Medulla oblongata (tissue), 1 donor: ENCODE measurements around the gene OGDHL.
"Not testable (repeated sequence)": the region's sequence is repeated elsewhere in the genome, so short reads cannot be mapped to it uniquely, and the experiment has no call there.

Experiments
- DNase-seq: peaks from one replicate; pipeline ENCODE4 v3.0.0-alpha.2; 2015; ENCODE audit errors: extremely low spot score

The OGDHL gene

GRCh38 chr10:49739426-49739825 lies 22.7 kb downstream of the OGDHL start:
- no peak for DNase-seq

GRCh38 chr10:49738616-49739360 lies 23.3 kb downstream of the OGDHL start:
- DNase-seq, result no peak

- DNase-seq, result no peak
Observed at GRCh38 chr10:49737474-49738201, 24.5 kb downstream of the OGDHL start.

- no peak for DNase-seq
Observed at GRCh38 chr10:49736564-49737113, 25.5 kb downstream of the OGDHL start.

- no peak for DNase-seq
Observed at GRCh38 chr10:49735848-49736563, 26.1 kb downstream of the OGDHL start.

- DNase-seq, result no peak
Observed at GRCh38 chr10:49735161-49735560, 27.0 kb downstream of the OGDHL start.

GRCh38 chr10:49734676-49735075 lies 27.4 kb downstream of the OGDHL start:
- DNase-seq, result no peak

- DNase-seq, result no peak
Observed at GRCh38 chr10:49733866-49734265, 28.3 kb downstream of the OGDHL start.

GRCh38 chr10:49726593-49726992 lies 35.5 kb downstream of the OGDHL start:
- no peak for DNase-seq

- not testable (repeated sequence) for DNase-seq
Observed at GRCh38 chr10:49715157-49715556, 47.0 kb downstream of the OGDHL start.

GRCh38 chr10:49713266-49713665 lies 48.9 kb downstream of the OGDHL start:
- DNase-seq, result no peak

- DNase-seq, result no peak
Observed at GRCh38 chr10:49711481-49711880, 50.6 kb downstream of the OGDHL start.

- DNase-seq, result no peak
Observed at GRCh38 chr10:49710966-49711365, 51.2 kb downstream of the OGDHL start.

- no peak for DNase-seq
Observed at GRCh38 chr10:49709934-49710333, 52.2 kb downstream of the OGDHL start.

GRCh38 chr10:49707585-49707984 lies 54.5 kb downstream of the OGDHL start:
- DNase-seq, result no peak

- DNase-seq, result no peak
Observed at GRCh38 chr10:49700997-49701396, 61.1 kb downstream of the OGDHL start.

GRCh38 chr10:49700211-49700610 lies 61.9 kb downstream of the OGDHL start:
- DNase-seq, result no peak

- no peak for DNase-seq
Observed at GRCh38 chr10:49698679-49699078, 63.4 kb downstream of the OGDHL start.

- DNase-seq, result no peak
Observed at GRCh38 chr10:49696311-49696710, 65.8 kb downstream of the OGDHL start.

- no peak for DNase-seq
Observed at GRCh38 chr10:49694466-49694865, 67.7 kb downstream of the OGDHL start.

- DNase-seq, result no peak
Observed at GRCh38 chr10:49691588-49691987, 70.5 kb downstream of the OGDHL start.

- no peak for DNase-seq
Observed at GRCh38 chr10:49690698-49691356, 71.3 kb downstream of the OGDHL start.
